H1 (cell line): ENCODE results near the gene MMP28.

ENCODE experiments used
- EZH2 ChIP-seq: fragments of 200-600 bp; sonication (generic); IDR thresholded peaks from 2 replicates; pipeline ENCODE4 v1.7.1; 2012; ENCODE audit warnings: low read depth, mild to moderate bottlenecking, moderate library complexity, low read length, inconsistent platforms; ENCODE audit not compliant: severe bottlenecking
- GABPA ChIP-seq: IDR thresholded peaks from 2 replicates; pipeline ENCODE4 v1.6.1; 2011; ENCODE audit warnings: mild to moderate bottlenecking, low read length, moderate library complexity, borderline replicate concordance; ENCODE audit not compliant: insufficient read depth
- POLR2A ChIP-seq, 2 experiments: IDR thresholded peaks; 1 replicate in 1 of 2; 2 replicates in 1 of 2; pipeline ENCODE4 v1.6.1; 2011; ENCODE audit warnings: low read depth in 2 of 2, low read length in 2 of 2, mild to moderate bottlenecking in 2 of 2; ENCODE audit errors: control extremely low read depth in 1 of 2
- POLR2AphosphoS5 ChIP-seq: IDR thresholded peaks from 2 replicates; pipeline ENCODE4 v1.6.1; 2011; ENCODE audit warnings: low read depth, low read length
- RFX5 ChIP-seq: IDR thresholded peaks from 2 replicates; pipeline ENCODE4 v1.6.1; 2011; ENCODE audit warnings: low read depth, low read length, improper control_type of control experiment, borderline replicate concordance
- RXRA ChIP-seq: IDR thresholded peaks from 2 replicates; pipeline ENCODE4 v1.6.1; 2011; ENCODE audit warnings: low read depth, mild to moderate bottlenecking, low read length, moderate library complexity; ENCODE audit not compliant: insufficient read depth
- TF ChIP-seq, protein P1 (sequence below): IDR thresholded peaks from 2 replicates; pipeline ENCODE4 v1.6.1; 2011; ENCODE audit warnings: low read length, improper control_type of control experiment
- TF ChIP-seq, protein P2 (sequence below): IDR thresholded peaks from 2 replicates; pipeline ENCODE4 v1.6.1; 2012; ENCODE audit warnings: inconsistent platforms
- TF ChIP-seq, protein P3 (sequence below), 3 experiments: IDR thresholded peaks; 1 replicate in 2 of 3; 2 replicates in 1 of 3; pipeline versions ENCODE4 v1.5.1 to v1.6.1; 2011; ENCODE audit warnings: low read length in 3 of 3, mild to moderate bottlenecking in 3 of 3, inconsistent platforms in 2 of 3, low read depth in 1 of 3, moderate library complexity in 1 of 3; ENCODE audit not compliant: insufficient read depth in 1 of 3; ENCODE audit errors: control extremely low read depth in 1 of 3

DNA sequence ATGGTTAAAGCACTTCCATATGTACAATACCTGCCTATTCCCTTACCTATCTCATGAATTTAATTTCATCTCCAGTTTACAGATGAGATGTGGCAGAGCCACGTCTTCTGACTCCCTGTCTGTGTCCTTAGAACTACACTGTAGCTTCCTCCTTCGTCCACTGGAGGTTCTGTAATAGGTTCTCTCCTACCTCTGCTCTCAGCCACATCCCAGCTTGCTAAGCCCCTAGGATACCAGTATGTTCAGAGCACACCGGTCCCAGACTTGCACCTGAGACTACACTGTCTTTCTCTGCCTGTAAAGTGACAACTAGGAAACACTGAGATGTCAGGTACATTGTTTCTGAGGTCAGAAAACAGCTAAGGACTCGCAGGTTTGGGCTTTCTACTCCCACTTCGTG, 67.8 kb downstream of the MMP28 start:
- TF ChIP-seq, protein P1, sequence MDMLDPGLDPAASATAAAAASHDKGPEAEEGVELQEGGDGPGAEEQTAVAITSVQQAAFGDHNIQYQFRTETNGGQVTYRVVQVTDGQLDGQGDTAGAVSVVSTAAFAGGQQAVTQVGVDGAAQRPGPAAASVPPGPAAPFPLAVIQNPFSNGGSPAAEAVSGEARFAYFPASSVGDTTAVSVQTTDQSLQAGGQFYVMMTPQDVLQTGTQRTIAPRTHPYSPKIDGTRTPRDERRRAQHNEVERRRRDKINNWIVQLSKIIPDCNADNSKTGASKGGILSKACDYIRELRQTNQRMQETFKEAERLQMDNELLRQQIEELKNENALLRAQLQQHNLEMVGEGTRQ: no peak
- no peak for TF ChIP-seq RXRA
- TF ChIP-seq, protein P2, sequence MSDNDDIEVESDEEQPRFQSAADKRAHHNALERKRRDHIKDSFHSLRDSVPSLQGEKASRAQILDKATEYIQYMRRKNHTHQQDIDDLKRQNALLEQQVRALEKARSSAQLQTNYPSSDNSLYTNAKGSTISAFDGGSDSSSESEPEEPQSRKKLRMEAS: no peak
- no peak for TF ChIP-seq EZH2
- TF ChIP-seq POLR2A (IDR thresholded peaks at IDR 0.05; ENCODE audit: control extremely low read depth in 1 of 2, low read depth in 2 of 2, low read length in 2 of 2): no peak
- no peak for TF ChIP-seq GABPA
- TF ChIP-seq, protein P3, sequence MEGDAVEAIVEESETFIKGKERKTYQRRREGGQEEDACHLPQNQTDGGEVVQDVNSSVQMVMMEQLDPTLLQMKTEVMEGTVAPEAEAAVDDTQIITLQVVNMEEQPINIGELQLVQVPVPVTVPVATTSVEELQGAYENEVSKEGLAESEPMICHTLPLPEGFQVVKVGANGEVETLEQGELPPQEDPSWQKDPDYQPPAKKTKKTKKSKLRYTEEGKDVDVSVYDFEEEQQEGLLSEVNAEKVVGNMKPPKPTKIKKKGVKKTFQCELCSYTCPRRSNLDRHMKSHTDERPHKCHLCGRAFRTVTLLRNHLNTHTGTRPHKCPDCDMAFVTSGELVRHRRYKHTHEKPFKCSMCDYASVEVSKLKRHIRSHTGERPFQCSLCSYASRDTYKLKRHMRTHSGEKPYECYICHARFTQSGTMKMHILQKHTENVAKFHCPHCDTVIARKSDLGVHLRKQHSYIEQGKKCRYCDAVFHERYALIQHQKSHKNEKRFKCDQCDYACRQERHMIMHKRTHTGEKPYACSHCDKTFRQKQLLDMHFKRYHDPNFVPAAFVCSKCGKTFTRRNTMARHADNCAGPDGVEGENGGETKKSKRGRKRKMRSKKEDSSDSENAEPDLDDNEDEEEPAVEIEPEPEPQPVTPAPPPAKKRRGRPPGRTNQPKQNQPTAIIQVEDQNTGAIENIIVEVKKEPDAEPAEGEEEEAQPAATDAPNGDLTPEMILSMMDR (IDR thresholded peaks at IDR 0.05; ENCODE audit: control extremely low read depth in 1 of 3, insufficient read depth in 1 of 3, low read depth in 1 of 3, low read length in 3 of 3): peak in 1 of 3 experiments; percentile 4; a peak in 1 of 4 replicates
- TF ChIP-seq RFX5: no peak
- TF ChIP-seq POLR2AphosphoS5: no peak
